CD14-positive monocyte (primary cell): Measurements from ENCODE around the gene SLC37A3. TPM values are rescaled to one million over a fixed set of nuclear protein-coding genes. Genes with fewer than 3 reads are reported as not detected.
"Not testable (repeated sequence)": the region's sequence is repeated elsewhere in the genome, so short reads cannot be mapped to it uniquely, and the experiment has no call there.

Experiments used
- DNase-seq, 3 donors: peaks; one replicate each; pipeline ENCODE4 v3.0.0-alpha.2; 2011 to 2022
- H2AFZ ChIP-seq: 2 replicates; pipeline ENCODE4 v1.6.0; 2012; ENCODE audit warnings: mild to moderate bottlenecking, low read depth, low read length, inconsistent platforms; ENCODE audit not compliant: insufficient read depth, poor library complexity, severe bottlenecking
- H3K27ac ChIP-seq, 2 donors: 1 replicate in 1 of 2; 2 replicates in 1 of 2; pipeline ENCODE4 v1.5.1; 2012 to 2013; ENCODE audit warnings: low read length in 2 of 2, control low read depth in 1 of 2, inconsistent platforms in 1 of 2, low read depth in 1 of 2, mild to moderate bottlenecking in 1 of 2
- H3K27me3 ChIP-seq, 2 donors: one replicate each; pipeline versions ENCODE4 v1.6.0 to v1.6.1; 2011 to 2013; ENCODE audit warnings: low read length in 2 of 2; ENCODE audit not compliant: control insufficient read depth in 2 of 2, insufficient read depth in 2 of 2
- H3K36me3 ChIP-seq, 2 donors: replicated peaks in 1 of 2; 1 replicate in 1 of 2; 2 replicates in 1 of 2; pipeline versions ENCODE4 v1.5.1 to v1.6.1; 2012 to 2013; ENCODE audit warnings: low read length in 2 of 2, control low read depth in 1 of 2, inconsistent platforms in 1 of 2, mild to moderate bottlenecking in 1 of 2; ENCODE audit not compliant: insufficient read depth in 2 of 2, control insufficient read depth in 1 of 2
- H3K4me1 ChIP-seq, 2 donors: 1 replicate in 1 of 2; 2 replicates in 1 of 2; pipeline versions ENCODE4 v1.5.1 to v1.6.1; 2012 to 2013; ENCODE audit warnings: low read length in 2 of 2, control low read depth in 1 of 2, inconsistent platforms in 1 of 2, mild to moderate bottlenecking in 1 of 2, moderate library complexity in 1 of 2; ENCODE audit not compliant: insufficient read depth in 2 of 2, control insufficient read depth in 1 of 2
- H3K4me2 ChIP-seq: replicated peaks from 2 replicates; pipeline ENCODE3; 2012; ENCODE audit warnings: low read length, moderate library complexity, mild to moderate bottlenecking; ENCODE audit not compliant: poor library complexity, severe bottlenecking; ENCODE audit errors: extremely low read depth
- H3K4me3 ChIP-seq, 3 experiments: fragments of 200-600 bp in 1 of 3; sonication (generic) in 1 of 3; replicated peaks in 1 of 3; 1 replicate in 2 of 3; 2 replicates in 1 of 3; pipeline ENCODE4 v1.5.1; 2011 to 2013; ENCODE audit warnings: low read length in 3 of 3, mild to moderate bottlenecking in 3 of 3, control low read depth in 2 of 3, low read depth in 2 of 3, inconsistent platforms in 1 of 3, moderate library complexity in 1 of 3
- H3K79me2 ChIP-seq: 2 replicates; pipeline ENCODE4 v1.6.0; 2012; ENCODE audit warnings: mild to moderate bottlenecking, control low read depth, inconsistent platforms, low read length, moderate library complexity; ENCODE audit not compliant: insufficient read depth
- H3K9ac ChIP-seq: 2 replicates; pipeline ENCODE4 v1.6.0; 2017; ENCODE audit warnings: low read length, mild to moderate bottlenecking; ENCODE audit not compliant: insufficient read depth, poor library complexity, severe bottlenecking
- H3K9me3 ChIP-seq, 2 donors: replicated peaks in 1 of 2; 1 replicate in 1 of 2; 2 replicates in 1 of 2; pipeline versions ENCODE4 v1.5.1 to v1.6.1; 2012 to 2013; ENCODE audit warnings: low read length in 2 of 2, control low read depth in 1 of 2; ENCODE audit not compliant: control insufficient read depth in 1 of 2, insufficient read depth in 1 of 2
- H4K20me1 ChIP-seq: 2 replicates; pipeline ENCODE4 v1.6.0; 2012; ENCODE audit warnings: mild to moderate bottlenecking, low read length, control low read depth, moderate library complexity; ENCODE audit not compliant: insufficient read depth
- H3K27ac Mint-ChIP-seq, 7 donors: one replicate each; pipeline ENCODE4 v1.8.0; 2020; ENCODE audit warnings: mild to moderate bottlenecking in 7 of 7, mixed read lengths in 7 of 7, moderate library complexity in 6 of 7, inconsistent platforms in 2 of 7
- H3K27me3 Mint-ChIP-seq, 3 donors: one replicate each; pipeline ENCODE4 v1.8.0; 2021 to 2022; ENCODE audit warnings: low read depth in 3 of 3, mild to moderate bottlenecking in 3 of 3, mixed read lengths in 3 of 3, moderate library complexity in 3 of 3, inconsistent platforms in 1 of 3
- H3K36me3 Mint-ChIP-seq, 2 donors: one replicate each; pipeline ENCODE4 v1.8.0; 2020; ENCODE audit warnings: mixed read lengths in 2 of 2, inconsistent platforms in 1 of 2, mild to moderate bottlenecking in 1 of 2
- H3K4me1 Mint-ChIP-seq: one replicate; pipeline ENCODE4 v1.8.0; 2020; ENCODE audit warnings: mild to moderate bottlenecking, mixed read lengths
- H3K4me3 Mint-ChIP-seq, 2 donors: one replicate each; pipeline ENCODE4 v1.8.0; 2020; ENCODE audit warnings: mild to moderate bottlenecking in 2 of 2, mixed read lengths in 2 of 2, moderate library complexity in 1 of 2
- H3K9me3 Mint-ChIP-seq, 7 donors: one replicate each; pipeline ENCODE4 v1.8.0; 2020 to 2022; ENCODE audit warnings: mixed read lengths in 7 of 7, mild to moderate bottlenecking in 6 of 7, moderate library complexity in 6 of 7, inconsistent platforms in 2 of 7
- CTCF ChIP-seq: fragments of 200-600 bp; IDR thresholded peaks from one replicate; pipeline ENCODE4 v1.8.0; 2022; ENCODE audit warnings: antibody characterized with exemption, mild to moderate bottlenecking
- WGBS: methylation state at CpG from one replicate; pipeline ENCODE4 v1.1.5; 2013; ENCODE audit warnings: missing lambda C conversion rate; ENCODE audit not compliant: insufficient coverage; 5-methylcytosine and 5-hydroxymethylcytosine counted together
- intact Hi-C, 2 donors: fragments of 100-400 bp; cut with micrococcal nuclease; formaldehyde crosslinking; loops; one replicate each; pipeline versions ENCODE4 v1.15.0 to v1.15.1; 2023
- polyA plus RNA-seq, 3 donors: library from polyadenylated mRNA; depleted of rRNA in 1 of 3; unstranded in 2 of 3; stranded (reverse) in 1 of 3; fragments of 300-500 nt in 2 of 3; fragments of >200 nt in 1 of 3; fragmentation: Illumina TruSeq in 2 of 3; gene quantifications; 1 replicate in 2 of 3; 2 replicates in 1 of 3; pipeline ENCODE4 v1.2.3, GENCODE V29; 2012 to 2021

The SLC37A3 gene
- polyA plus RNA-seq, 3 donors, result 3.1 to 26.1 (median 5.2) TPM

GRCh38 chr7:140421521-140421920 lies 23.2 kb upstream of the SLC37A3 start:
- H4K20me1 ChIP-seq, result no peaks in the 10 kb centered on the region
- H3K27ac Mint-ChIP-seq, result no peak overlapping the region
- H3K79me2 ChIP-seq, result no peaks in the 10 kb centered on the region
- no peaks in the 10 kb centered on the region for H3K4me1 Mint-ChIP-seq
- TF ChIP-seq CTCF, result no peak
- intact Hi-C loops, result no loop called here
- no peaks in the 10 kb centered on the region for H3K36me3 Mint-ChIP-seq
- H3K27me3 ChIP-seq, result no peaks in the 10 kb centered on the region
- H3K4me3 ChIP-seq, result no peak overlapping the region
- H3K9ac ChIP-seq, result no peak overlapping the region
- WGBS, result no CpG with 5 or more reads among the region's 2 CpGs
- H3K36me3 ChIP-seq, result no peaks in the 10 kb centered on the region
- no peaks in the 10 kb centered on the region for H3K4me1 ChIP-seq
- H3K4me2 ChIP-seq, result no peak overlapping the region
- H2AFZ ChIP-seq, result no peak overlapping the region
- no peaks in the 10 kb centered on the region for H3K9me3 Mint-ChIP-seq
- no peaks in the 10 kb centered on the region for H3K9me3 ChIP-seq
- H3K27me3 Mint-ChIP-seq, result peaks cover 5 to 17% (median 17%) of the 10 kb centered on the region in 3 donors
- no peak overlapping the region for H3K4me3 Mint-ChIP-seq
- no peak overlapping the region for H3K27ac ChIP-seq
- no peak for DNase-seq

GRCh38 chr7:140418653-140419052 lies 20.3 kb upstream of the SLC37A3 start:
- Histone ChIP-seq H3K9ac (no peak overlapping the region), H3K4me2 (no peak overlapping the region), H3K79me2 (no peaks in the 10 kb centered on the region), H2AFZ (no peak overlapping the region), H3K36me3 (no peaks in the 10 kb centered on the region), H3K27ac (no peak overlapping the region), H3K27me3 (no peaks in the 10 kb centered on the region), H3K4me3 (no peak overlapping the region), H3K9me3 (no peaks in the 10 kb centered on the region), H4K20me1 (no peaks in the 10 kb centered on the region), H3K4me1 (no peaks in the 10 kb centered on the region)
- no peaks in the 10 kb centered on the region for H3K36me3 Mint-ChIP-seq
- H3K9me3 Mint-ChIP-seq, result no peaks in the 10 kb centered on the region
- WGBS, result 90% methylated on average over 2 of the region's 4 CpGs
- no peaks in the 10 kb centered on the region for H3K4me1 Mint-ChIP-seq
- peaks cover 9 to 30% (median 21%) of the 10 kb centered on the region in 3 donors for H3K27me3 Mint-ChIP-seq
- intact Hi-C loops, result no loop called here
- no peak overlapping the region for H3K27ac Mint-ChIP-seq
- TF ChIP-seq CTCF, result no peak
- no peak overlapping the region for H3K4me3 Mint-ChIP-seq
- DNase-seq, result no peak

DNA sequence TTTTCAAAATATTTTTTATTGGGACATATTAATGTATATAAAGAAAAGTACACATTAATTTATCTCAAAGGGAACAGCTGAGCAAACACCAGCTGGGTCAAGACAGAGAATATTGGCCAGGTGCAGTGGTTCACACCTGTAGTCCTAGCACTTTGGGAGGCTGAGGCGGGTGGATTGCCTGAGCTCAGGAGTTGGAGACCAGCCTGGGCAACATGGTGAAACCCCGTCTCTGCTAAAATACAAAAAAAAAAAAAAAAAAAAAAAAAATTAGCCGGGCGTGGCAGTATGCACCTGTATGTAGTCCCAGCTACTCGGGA lies 19.8 kb upstream of the SLC37A3 start:
- not testable (repeated sequence) for H3K27ac Mint-ChIP-seq

More for the DNA sequence above, 19.8 kb upstream of the SLC37A3 start:
- no CpG with 5 or more reads among the region's 5 CpGs for WGBS
- H3K4me2 ChIP-seq, H3K4me3 ChIP-seq, H3K79me2 ChIP-seq, H2AFZ ChIP-seq, H3K9ac ChIP-seq, H3K27me3 ChIP-seq, H3K36me3 Mint-ChIP-seq, H3K9me3 ChIP-seq, H3K4me1 Mint-ChIP-seq, H3K4me1 ChIP-seq, DNase-seq, H4K20me1 ChIP-seq, H3K4me3 Mint-ChIP-seq, H3K9me3 Mint-ChIP-seq, intact Hi-C loops, H3K27ac ChIP-seq, H3K36me3 ChIP-seq: not testable (repeated sequence)
- peaks cover 12 to 30% (median 21%) of the 10 kb centered on the region in 3 donors for H3K27me3 Mint-ChIP-seq
